OCI-LY1 (cell line): ENCODE measurements around the gene CNOT4.

Source experiments
- EZH2 ChIP-seq: fragments of 200-600 bp; sonication (generic), shearing (Covaris generic); IDR thresholded peaks from 2 replicates; pipeline ENCODE4 v1.8.0; 2017; ENCODE audit warnings: borderline replicate concordance, mixed run types, mild to moderate bottlenecking, antibody characterized with exemption, low read length, moderate library complexity, mixed read lengths
- TF ChIP-seq, protein P1 (sequence below): fragments of 200-600 bp; sonication (generic), shearing (Covaris generic); IDR thresholded peaks from 2 replicates; pipeline ENCODE4 v1.5.1; 2017; ENCODE audit warnings: mild to moderate bottlenecking, antibody characterized with exemption, low read length, moderate library complexity, mixed read lengths

DNA sequence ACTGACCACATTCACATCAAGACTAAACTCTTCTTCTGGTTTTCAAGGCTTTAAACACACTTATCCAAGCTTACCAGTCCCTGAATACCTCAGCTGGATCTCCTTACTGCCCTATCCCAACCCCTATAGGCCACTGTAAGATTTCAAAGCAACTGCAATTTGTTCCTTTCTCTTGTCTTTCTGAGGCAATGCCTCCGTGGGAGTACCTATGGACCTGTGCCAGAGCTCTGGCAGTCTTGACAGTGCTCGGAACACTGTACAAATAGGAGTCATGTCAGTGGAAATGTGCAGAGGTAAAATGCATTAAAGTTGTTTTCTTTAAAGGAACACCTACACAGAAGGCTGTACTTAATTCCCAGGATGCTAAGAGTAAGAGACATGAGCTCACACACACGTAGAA, 124.7 kb downstream of the CNOT4 start:
- TF ChIP-seq, protein P1, sequence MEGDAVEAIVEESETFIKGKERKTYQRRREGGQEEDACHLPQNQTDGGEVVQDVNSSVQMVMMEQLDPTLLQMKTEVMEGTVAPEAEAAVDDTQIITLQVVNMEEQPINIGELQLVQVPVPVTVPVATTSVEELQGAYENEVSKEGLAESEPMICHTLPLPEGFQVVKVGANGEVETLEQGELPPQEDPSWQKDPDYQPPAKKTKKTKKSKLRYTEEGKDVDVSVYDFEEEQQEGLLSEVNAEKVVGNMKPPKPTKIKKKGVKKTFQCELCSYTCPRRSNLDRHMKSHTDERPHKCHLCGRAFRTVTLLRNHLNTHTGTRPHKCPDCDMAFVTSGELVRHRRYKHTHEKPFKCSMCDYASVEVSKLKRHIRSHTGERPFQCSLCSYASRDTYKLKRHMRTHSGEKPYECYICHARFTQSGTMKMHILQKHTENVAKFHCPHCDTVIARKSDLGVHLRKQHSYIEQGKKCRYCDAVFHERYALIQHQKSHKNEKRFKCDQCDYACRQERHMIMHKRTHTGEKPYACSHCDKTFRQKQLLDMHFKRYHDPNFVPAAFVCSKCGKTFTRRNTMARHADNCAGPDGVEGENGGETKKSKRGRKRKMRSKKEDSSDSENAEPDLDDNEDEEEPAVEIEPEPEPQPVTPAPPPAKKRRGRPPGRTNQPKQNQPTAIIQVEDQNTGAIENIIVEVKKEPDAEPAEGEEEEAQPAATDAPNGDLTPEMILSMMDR, result no peak
- no peak for TF ChIP-seq EZH2
